ENCODE data around the gene SPTBN4. TPM values are rescaled to one million over a fixed set of nuclear protein-coding genes. Genes with fewer than 3 reads are reported as not detected.
"Not testable (repeated sequence)": the region's sequence is repeated elsewhere in the genome, so short reads cannot be mapped to it uniquely, and the experiment has no call there.

The SPTBN4 gene
- total RNA-seq, 1 donor from 2014 or later, result not detected

DNA sequence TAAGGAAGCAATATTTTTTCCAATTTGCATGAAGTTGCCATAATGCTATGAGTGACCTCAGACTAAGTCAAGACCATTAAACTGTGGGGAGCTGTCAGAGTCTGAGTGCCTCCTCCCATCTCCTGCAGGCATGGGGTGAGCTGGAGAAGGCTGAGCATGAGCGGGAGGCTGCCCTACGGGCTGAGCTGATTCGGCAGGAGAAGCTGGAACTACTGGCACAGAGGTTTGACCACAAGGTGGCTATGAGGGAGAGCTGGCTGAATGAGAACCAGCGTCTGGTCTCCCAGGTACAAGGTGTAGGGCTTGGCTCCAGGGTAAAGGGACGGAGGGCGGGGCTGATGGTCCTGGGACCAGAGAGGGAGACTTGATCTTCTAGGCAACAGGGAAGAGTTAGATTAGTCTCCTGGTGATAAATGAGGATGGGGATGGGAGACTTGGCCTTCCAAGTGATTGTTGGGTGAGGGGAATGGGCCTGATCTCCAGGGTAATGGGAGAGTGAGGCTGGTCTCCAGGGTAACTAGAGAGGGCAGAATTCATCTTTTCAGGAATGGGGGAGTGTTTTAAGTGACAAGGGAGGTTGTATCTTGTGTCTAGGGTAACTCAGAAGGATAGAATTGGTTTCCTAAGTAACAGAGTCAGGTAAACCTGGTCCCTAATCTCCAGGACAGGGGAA, 36.0 kb downstream of the SPTBN4 start:
- peak in 1 of 2 donors; percentile 18 for DNase-seq (ENCODE audit: low read depth in 2 of 2)

DNA sequence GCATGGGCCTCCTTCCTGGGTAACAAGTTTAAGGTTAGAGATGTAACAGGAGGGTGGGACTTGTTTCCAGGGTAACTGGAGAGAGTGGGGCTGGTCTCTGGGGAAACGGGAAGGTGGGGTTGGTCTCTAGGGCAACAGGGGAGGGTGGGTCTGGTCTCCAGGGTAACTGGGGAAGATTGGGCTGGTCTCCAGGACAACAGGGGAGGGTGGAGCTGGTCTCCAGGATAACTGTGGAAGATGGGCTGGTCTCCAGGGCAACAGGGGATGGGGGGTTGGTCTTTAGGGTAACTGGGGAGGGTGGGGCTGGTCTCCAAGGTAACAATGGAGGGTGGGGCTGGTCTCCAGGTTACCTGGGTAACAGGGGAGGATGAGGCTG, 36.5 kb downstream of the SPTBN4 start:
- no peak for DNase-seq (ENCODE audit: low read depth in 2 of 2)

DNA sequence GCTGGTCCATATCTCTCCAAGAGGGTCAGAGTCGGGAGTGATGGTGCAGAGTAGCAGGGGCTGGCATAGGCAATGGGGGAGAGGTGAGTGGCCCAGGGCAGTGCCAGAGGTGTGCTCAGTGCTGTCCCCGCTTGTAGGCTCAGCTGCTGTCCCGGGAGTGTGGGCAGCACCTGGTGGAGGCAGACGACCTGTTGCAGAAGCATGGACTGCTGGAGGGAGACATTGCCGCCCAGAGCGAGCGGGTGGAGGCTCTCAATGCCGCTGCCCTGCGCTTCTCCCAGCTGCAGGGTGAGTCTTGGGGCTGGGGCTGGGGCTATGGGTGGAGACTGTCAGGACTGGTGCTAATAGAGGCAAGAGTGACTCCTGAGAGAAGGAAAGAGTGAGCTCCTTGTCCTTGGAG, 39.3 kb downstream of the SPTBN4 start:
- DNase-seq (ENCODE audit: low read depth in 2 of 2), result no peak

GRCh38 chr19:40507892-40508291, 41.1 kb downstream of the SPTBN4 start:
- DNase-seq (ENCODE audit: low read depth in 2 of 2), result no peak

GRCh38 chr19:40508739-40509260, 42.0 kb downstream of the SPTBN4 start:
- DNase-seq (ENCODE audit: low read depth in 2 of 2), result no peak

- no peak for DNase-seq (ENCODE audit: low read depth in 2 of 2)
These were observed 43.8 kb downstream of the SPTBN4 start for GRCh38 chr19:40510526-40511115.

DNA sequence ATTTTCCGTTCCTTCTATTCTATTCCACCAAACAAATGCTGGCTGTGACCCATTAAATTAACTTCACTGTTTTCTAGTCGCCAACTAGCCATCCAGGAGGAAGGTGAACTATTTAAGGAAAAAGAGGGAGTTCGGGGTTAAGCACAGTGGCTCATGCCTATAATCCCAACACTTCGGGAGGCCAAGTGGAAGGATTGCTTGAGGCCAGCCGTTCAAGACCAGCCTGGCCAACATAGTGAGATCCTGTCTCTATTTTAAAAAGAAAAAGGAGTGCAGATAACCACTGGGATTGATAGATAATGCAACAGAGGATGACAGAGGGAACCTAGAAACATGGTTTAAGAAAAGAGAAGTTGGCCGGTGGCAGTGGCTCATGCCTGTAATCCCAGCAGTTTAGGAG, 44.7 kb downstream of the SPTBN4 start:
- DNase-seq (ENCODE audit: low read depth in 2 of 2), result no peak

- no peak for DNase-seq (ENCODE audit: low read depth in 2 of 2)
These were observed 45.3 kb downstream of the SPTBN4 start for GRCh38 chr19:40512110-40512472.

GRCh38 chr19:40512473-40513344, 45.9 kb downstream of the SPTBN4 start:
- DNase-seq (ENCODE audit: low read depth in 2 of 2), result peak; percentile 30 to 39

DNA sequence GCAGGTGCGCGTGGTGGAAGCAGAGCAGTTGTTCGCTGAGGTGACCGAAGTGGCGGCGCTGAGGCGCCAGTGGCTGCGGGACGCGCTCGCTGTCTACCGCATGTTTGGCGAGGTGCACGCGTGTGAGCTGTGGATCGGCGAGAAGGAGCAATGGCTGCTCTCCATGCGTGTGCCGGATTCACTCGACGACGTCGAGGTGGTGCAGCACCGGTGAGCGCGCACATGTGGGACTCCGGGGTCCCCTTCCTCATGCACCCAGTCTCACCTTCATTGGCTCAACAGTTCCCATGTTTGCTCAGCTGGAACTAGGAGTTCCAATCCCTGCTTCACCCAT, 46.5 kb downstream of the SPTBN4 start:
- DNase-seq (ENCODE audit: low read depth in 2 of 2), result no peak

DNA sequence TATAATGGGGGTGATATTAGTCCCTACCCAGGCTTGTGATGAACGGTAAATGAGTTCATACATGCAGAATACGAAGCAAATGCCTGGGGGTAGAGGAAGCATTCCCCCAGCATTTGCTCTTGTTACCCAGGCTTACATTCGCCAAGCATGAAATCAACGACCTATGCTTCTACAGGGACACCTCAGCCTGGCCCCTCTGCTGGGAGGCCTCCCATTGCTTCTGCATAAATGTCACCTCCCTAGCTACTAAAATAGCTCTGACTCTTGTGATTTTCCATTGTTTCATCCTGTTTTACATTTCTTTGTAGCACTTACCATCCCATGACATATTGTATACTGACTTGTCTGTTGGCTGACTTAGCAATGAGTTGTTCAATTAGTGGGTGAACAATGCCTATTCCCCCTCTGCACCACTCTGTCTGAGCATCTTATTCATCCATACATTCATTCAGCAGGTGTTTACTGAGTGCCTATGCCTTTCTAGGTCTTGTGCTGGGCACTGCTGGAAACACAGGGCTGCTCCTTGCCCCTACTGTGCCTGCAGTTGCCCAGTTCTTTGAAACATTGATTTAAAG, 47.0 kb downstream of the SPTBN4 start:
- no peak for DNase-seq (ENCODE audit: low read depth in 2 of 2)

DNA sequence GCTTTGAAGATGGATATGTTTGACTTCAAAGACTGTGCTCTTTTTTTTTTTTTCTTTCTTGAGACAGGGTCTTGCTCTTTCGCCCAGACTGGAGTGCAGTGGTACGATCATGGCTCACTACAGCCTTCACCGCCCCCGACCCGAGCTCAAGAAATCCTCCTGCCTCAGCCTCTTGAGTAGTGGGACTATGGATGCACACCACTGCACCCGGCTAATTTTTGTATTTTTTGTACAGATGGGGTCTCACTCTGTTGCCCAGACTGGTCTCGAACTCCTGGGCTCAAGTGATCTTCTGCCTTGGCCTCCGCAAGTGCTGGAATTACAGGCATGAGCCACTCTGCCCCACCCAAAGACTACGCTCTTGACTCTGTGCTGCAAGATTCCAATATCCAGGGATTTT, 50.4 kb downstream of the SPTBN4 start:
- DNase-seq (ENCODE audit: low read depth in 2 of 2), result no peak

DNA sequence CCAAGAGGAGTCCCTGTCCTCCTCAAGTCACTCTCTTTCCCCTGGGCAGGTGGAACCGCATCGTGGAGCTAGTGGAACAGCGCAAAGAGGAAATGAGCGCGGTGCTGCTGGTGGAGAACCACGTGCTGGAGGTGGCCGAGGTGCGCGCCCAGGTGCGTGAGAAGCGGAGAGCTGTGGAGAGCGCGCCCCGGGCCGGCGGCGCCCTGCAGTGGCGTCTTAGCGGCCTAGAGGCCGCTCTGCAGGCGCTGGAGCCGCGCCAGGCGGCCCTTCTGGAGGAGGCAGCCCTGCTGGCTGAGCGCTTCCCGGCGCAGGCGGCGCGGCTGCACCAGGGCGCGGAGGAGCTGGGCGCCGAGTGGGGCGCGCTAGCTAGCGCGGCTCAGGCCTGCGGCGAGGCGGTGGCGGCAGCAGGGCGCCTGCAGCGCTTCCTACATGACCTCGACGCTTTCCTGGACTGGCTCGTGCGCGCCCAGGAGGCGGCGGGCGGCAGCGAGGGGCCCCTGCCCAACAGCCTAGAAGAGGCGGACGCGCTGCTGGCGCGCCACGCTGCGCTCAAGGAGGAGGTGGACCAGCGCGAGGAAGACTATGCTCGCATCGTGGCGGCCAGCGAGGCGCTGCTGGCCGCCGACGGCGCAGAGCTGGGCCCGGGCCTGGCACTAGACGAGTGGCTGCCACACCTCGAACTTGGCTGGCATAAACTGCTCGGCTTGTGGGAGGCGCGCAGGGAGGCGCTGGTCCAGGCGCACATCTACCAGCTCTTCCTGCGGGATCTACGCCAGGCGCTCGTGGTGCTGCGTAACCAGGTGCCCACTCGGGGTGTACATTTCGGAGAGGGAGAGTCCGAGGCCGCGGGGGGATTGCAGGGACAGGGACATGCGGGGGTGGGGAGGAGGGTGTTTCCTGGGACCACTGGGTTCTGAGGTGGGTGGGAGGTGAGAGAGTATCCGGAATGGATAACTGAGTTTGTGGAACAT, 52.8 kb downstream of the SPTBN4 start:
- DNase-seq (ENCODE audit: low read depth in 2 of 2), result peak in 1 of 2 donors; percentile 38

- DNase-seq (ENCODE audit: low read depth in 2 of 2), result peak; percentile 48 to 59
These were observed 54.5 kb downstream of the SPTBN4 start for GRCh38 chr19:40521276-40521675.

DNA sequence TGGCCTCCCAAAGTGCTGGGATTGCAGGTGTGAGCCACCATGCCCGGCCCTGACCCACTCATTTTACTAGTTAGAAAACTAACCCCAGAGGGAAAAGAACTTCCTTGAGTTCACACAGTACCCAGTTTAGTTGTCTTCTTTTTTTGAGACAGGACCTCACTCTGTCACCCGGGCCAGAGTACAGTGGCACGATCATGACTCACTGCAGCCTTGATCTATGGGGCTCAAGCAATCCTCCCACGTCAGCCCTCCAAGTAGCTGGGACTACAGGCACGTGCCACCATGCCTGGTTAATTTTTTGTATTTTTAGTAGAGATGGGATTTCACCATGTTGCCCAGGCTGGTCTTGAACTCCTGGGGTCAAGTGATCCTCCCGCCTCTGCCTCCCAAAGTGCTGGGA, 55.1 kb downstream of the SPTBN4 start:
- not testable (repeated sequence) for DNase-seq (ENCODE audit: low read depth in 2 of 2)

DNA sequence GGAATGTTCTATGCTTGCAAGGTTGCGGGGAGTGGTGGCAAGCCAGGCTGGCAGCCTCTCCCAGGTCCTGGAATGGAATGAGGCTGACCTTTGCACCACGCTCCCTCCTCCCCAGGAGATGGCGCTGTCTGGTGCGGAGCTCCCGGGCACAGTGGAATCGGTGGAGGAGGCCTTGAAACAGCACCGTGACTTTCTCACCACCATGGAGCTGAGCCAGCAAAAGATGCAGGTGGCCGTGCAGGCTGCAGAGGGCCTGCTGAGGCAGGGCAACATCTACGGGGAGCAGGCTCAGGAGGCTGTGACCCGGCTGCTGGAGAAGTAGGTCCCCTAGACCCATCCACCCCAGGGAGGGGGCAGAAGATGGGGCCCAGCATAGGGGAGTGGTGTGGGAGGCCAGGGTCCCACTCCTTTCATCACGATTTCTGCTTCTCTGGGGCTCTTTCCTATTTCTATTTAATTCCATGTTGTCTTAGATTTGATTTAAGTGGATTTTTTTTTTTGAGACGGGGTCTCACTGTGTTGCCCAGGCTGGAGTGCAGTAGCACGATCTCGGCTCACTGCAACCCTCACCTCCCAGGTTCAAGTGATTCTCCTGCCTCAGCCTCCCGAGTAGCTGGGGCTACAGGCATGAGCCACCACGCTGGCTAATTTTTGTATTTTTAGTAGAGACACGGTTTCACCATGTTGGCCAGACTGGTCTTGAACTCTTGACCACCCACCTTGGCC, 56.7 kb downstream of the SPTBN4 start:
- DNase-seq (ENCODE audit: low read depth in 2 of 2), result peak; percentile 43 to 69

DNA sequence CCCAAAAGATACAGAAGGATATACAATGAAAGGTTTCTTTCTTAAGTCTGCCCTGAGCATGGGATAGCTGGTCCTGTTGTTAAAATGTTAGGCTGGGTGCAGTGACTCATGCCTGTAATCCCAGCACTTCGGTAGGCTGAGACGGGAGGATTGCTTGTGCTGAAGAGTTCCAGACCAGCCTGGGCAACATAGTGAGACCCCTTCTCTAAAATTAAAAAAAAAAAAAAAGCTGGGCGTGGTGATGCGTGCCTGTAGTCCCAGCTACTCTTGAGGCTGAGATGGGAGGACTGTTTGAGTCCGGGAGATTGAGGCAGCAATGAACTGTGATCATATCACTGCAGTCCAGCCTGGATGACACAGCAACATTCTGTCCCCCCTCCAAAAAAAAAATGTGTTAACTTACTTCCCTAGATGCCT, 57.3 kb downstream of the SPTBN4 start:
- DNase-seq (ENCODE audit: low read depth in 2 of 2), result no peak

GRCh38 chr19:40524655-40525054, 57.9 kb downstream of the SPTBN4 start:
- DNase-seq (ENCODE audit: low read depth in 2 of 2), result no peak

DNA sequence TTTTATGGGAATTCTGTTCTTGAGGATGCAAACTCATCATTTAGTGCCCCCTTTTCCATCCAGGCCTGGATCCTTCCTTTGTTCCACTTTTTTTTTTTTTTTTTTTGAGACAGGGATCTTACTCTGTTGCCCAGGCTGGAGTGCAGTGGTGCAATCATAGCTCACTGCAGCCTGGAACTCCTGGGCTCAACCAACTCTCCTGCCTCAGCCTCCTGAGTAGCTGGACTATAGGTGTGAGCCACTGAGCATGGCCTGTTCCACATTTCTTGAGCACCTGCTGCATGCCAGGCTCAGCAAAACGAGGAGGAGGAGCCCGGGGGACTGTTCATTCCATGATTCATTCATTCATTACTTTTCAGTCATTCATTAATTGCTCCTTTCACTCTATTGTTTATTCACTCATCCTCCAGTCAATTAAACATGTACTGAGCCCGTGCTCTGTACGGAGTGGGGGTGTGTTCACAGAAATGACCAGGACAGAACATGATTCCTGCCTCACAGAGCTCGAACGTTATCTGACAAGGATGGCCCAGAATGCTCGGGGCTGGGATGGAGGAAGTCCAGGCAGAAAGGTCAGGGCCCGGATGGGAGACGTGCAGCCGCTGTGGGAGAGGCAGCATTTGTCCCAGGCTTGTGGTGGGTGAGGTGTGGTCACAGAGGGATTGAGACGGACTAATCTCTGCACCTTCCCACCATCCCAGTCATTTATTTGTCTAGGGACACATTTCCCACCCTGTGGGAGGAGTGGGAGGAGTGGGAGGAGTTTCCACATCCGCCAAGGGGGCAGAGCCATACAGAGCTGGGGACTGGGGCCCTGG, 58.6 kb downstream of the SPTBN4 start:
- no peak for DNase-seq (ENCODE audit: low read depth in 2 of 2)

Measured in lung microvascular endothelial cell (primary cell).